Lower leg skin (tissue), 4 donors: ENCODE data around the gene TTC33. TPM values are rescaled to one million over a fixed set of nuclear protein-coding genes. Genes with fewer than 3 reads are reported as not detected.

Experiments used
- DNase-seq, 2 donors: peaks; one replicate each; pipeline ENCODE4 v3.0.0-alpha.2; 2019; ENCODE audit warnings: low spot score in 2 of 2
- H3K4me3 ChIP-seq: fragments of 200-600 bp; sonication (generic); 2 replicates; pipeline ENCODE4 v1.5.1; 2017; ENCODE audit warnings: mild to moderate bottlenecking, low read depth; ENCODE audit not compliant: poor library complexity, severe bottlenecking
- POLR2A ChIP-seq, 2 donors: fragments of 450-650 bp; IDR thresholded peaks; one replicate each; pipeline ENCODE4 v1.6.1; 2016 to 2017; ENCODE audit warnings: antibody characterized with exemption in 2 of 2, mild to moderate bottlenecking in 1 of 2, moderate library complexity in 1 of 2
- WGBS, 2 donors: methylation state at CpG; one replicate each; pipeline ENCODE4 v1.1.5; 2018; 5-methylcytosine and 5-hydroxymethylcytosine counted together
- intact Hi-C: fragments of 100-400 bp; cut with DNase I; formaldehyde crosslinking; loops from one replicate; pipeline ENCODE4 v1.15.0; 2023; ENCODE audit warnings: low total_unique reads
- total RNA-seq, 4 donors: library from RNA; depleted of rRNA; stranded (reverse); fragments of >200 nt; gene quantifications; one replicate each; pipeline ENCODE4 v1.1.0, GENCODE V29; 2016
- TF ChIP-seq, protein P1 (sequence below), 3 donors: fragments of 450-650 bp; IDR thresholded peaks; one replicate each; pipeline ENCODE4 v1.5.1; 2016; ENCODE audit warnings: antibody characterized with exemption in 3 of 3, mild to moderate bottlenecking in 3 of 3, moderate library complexity in 2 of 3

Gene TTC33
- total RNA-seq, 4 donors from 2014 or later, result 8.7 to 13.1 (median 11.0) TPM

DNA sequence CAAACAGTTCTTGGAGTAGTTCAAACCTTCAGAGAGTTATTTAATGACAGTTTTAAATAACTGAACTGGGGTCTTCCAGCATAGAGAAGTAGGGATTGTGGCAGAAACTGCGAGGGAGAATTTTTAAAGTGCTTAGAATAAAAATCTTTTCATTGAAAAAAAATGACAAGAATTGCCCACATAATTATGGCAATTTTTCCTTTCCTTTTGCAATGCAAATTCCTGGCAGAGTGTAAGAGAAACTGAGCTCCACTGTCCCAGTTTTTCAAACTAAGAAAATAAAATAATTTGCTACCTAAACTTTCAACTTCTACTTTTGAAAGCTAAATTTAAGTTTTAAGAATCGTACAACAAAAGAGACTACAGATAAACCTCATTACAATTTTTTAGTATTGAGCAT, 78.3 kb downstream of the TTC33 start:
- intact Hi-C loops, result no loop called here
- no peak overlapping the region for H3K4me3 ChIP-seq
- 35 to 47% methylated on average over 2 of the region's 2 CpGs for WGBS, 2 donors
- TF ChIP-seq, protein P1, sequence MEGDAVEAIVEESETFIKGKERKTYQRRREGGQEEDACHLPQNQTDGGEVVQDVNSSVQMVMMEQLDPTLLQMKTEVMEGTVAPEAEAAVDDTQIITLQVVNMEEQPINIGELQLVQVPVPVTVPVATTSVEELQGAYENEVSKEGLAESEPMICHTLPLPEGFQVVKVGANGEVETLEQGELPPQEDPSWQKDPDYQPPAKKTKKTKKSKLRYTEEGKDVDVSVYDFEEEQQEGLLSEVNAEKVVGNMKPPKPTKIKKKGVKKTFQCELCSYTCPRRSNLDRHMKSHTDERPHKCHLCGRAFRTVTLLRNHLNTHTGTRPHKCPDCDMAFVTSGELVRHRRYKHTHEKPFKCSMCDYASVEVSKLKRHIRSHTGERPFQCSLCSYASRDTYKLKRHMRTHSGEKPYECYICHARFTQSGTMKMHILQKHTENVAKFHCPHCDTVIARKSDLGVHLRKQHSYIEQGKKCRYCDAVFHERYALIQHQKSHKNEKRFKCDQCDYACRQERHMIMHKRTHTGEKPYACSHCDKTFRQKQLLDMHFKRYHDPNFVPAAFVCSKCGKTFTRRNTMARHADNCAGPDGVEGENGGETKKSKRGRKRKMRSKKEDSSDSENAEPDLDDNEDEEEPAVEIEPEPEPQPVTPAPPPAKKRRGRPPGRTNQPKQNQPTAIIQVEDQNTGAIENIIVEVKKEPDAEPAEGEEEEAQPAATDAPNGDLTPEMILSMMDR (IDR thresholded peaks at IDR 0.05), result no peak
- TF ChIP-seq POLR2A (IDR thresholded peaks at IDR 0.05), result no peak
- DNase-seq, result no peak

GRCh38 chr5:40676613-40677343, 79.0 kb downstream of the TTC33 start:
- DNase-seq, result peak in 1 of 2 donors; percentile 92
- H3K4me3 ChIP-seq, result no peak overlapping the region
- TF ChIP-seq POLR2A (IDR thresholded peaks at IDR 0.05), result no peak
- TF ChIP-seq, protein P1 (IDR thresholded peaks at IDR 0.05), result no peak
- intact Hi-C loops, result no loop called here
- 36 to 47% methylated on average over 3 of the region's 3 CpGs for WGBS, 2 donors

DNA sequence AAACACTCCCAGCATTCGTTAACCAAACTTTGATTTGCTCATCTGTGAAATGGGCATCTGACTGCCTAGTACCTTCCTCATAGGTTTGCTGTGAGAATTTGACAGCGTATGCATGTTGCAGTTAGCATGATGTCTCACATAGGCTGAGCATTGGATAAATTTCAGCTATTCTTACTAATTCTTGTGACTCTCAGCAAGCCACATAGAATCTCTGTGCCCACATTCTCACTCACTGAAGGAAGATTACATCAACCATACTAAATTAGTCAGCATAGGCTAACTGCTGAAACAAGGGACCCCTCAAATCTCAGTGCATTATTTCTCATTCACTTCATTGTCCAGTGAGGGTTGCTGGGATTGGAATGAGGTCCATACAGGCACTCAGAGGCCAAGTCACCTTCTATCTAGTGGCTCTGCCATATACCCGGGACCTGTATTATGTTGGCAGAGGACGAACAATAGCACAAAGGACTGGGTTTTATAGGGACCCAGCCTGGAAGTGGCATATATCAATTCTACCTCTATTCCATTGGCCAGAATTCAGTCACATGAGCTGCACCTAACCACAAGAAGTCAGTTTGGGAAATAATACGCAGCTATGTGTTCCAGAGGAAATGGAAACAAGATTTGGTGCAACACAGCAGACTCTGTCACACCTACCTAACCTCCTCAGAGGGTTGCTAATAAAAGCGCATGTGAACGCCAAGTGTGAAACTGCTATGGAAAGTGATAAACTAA, 80.2 kb downstream of the TTC33 start:
- no peak for DNase-seq
- WGBS, 2 donors, result 91 to 95% methylated on average over 7 of the region's 7 CpGs
- TF ChIP-seq, protein P1 (IDR thresholded peaks at IDR 0.05), result no peak
- TF ChIP-seq POLR2A (IDR thresholded peaks at IDR 0.05), result no peak
- intact Hi-C loops, result no loop called here
- no peak overlapping the region for H3K4me3 ChIP-seq

DNA sequence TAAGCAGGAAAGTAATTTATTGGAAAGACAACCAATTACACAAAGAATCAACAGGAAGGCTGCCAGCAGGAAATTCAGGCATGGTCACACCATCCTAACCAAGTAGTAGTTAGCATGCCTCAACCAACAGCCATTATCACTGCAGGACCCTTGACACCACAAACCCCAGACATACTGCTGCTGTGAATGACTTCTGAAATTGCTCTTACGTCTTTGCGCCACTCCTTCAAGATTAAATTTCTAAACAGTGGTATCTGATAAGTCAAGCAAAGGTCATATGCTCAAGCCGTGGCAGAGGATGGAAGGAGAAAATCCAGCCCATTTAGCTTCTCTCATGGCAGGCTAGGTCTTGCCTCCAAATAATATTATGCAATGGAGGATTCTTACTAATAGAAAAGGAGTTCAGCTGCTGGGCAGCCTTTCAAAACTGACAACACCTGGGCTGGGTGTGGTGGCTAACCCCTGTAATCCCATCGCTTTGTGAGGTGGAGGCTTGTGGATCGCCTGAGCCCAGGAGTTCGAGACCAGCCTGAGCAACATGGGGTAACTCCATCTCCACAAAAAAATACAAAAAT, 81.0 kb downstream of the TTC33 start:
- TF ChIP-seq, protein P1 (IDR thresholded peaks at IDR 0.05), result no peak
- TF ChIP-seq POLR2A (IDR thresholded peaks at IDR 0.05), result no peak
- DNase-seq, result no peak
- WGBS, 2 donors, result 55 to 69% methylated on average over 6 of the region's 6 CpGs
- intact Hi-C loops, result no loop called here
- no peak overlapping the region for H3K4me3 ChIP-seq

DNA sequence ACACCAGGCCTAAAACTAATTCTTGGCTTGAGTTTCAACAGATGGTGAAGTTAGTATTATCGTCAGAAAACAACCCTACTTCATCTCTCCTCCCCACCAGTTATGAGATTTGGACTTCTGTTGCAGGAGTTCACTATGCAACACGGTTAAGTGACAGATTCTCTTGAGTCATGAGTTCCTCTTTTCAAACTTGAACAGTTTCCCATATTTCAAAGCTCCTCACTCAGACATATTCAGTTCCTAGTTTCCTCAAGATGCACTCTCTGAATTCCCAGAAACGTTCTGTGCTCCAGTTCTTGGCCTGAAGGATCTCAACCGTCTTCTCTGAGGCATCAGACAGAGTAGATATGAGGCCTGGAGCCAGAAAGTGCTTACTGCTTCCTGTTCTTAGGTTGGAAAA, 83.3 kb downstream of the TTC33 start:
- intact Hi-C loops, result no loop called here
- TF ChIP-seq, protein P1 (IDR thresholded peaks at IDR 0.05), result no peak
- TF ChIP-seq POLR2A (IDR thresholded peaks at IDR 0.05), result no peak
- no peak for DNase-seq
- H3K4me3 ChIP-seq, result no peak overlapping the region
- 50 to 65% methylated on average over 4 of the region's 4 CpGs for WGBS, 2 donors
